Vagina (tissue), 2 donors: ENCODE data around the gene CEP70. TPM values are rescaled to one million over a fixed set of nuclear protein-coding genes. Genes with fewer than 3 reads are reported as not detected.

ENCODE experiments used
- DNase-seq, 2 donors: peaks; one replicate each; pipeline ENCODE4 v3.0.0-alpha.2; 2017; ENCODE audit errors: extremely low spot score in 2 of 2
- H3K27ac ChIP-seq: fragments of 200-600 bp; sonication (generic); one replicate; pipeline ENCODE4 v1.5.1; 2019
- H3K27me3 ChIP-seq: fragments of 200-600 bp; sonication (generic); one replicate; pipeline ENCODE4 v1.5.1; 2019
- H3K36me3 ChIP-seq, 2 donors: fragments of 200-600 bp; sonication (generic); one replicate each; pipeline ENCODE4 v1.5.1; 2017 to 2019
- H3K4me1 ChIP-seq: fragments of 200-600 bp; sonication (generic); one replicate; pipeline ENCODE4 v1.5.1; 2019
- H3K4me3 ChIP-seq, 2 donors: fragments of 200-600 bp; sonication (generic); 1 replicate in 1 of 2; 2 replicates in 1 of 2; pipeline ENCODE4 v1.5.1; 2016 to 2019
- H3K9me3 ChIP-seq: fragments of 200-600 bp; sonication (generic); one replicate; pipeline ENCODE4 v1.5.1; 2019
- POLR2A ChIP-seq, 2 donors: fragments of 450-650 bp; IDR thresholded peaks; one replicate each; pipeline ENCODE4 v1.6.1; 2017; ENCODE audit warnings: antibody characterized with exemption in 2 of 2, mild to moderate bottlenecking in 2 of 2, moderate library complexity in 2 of 2
- POLR2AphosphoS5 ChIP-seq, 2 donors: sonication (generic); formaldehyde crosslinking; IDR thresholded peaks; one replicate each; pipeline ENCODE4 v1.9.0; 2017; ENCODE audit warnings: antibody characterized with exemption in 2 of 2, mild to moderate bottlenecking in 2 of 2, low read depth in 1 of 2; ENCODE audit not compliant: insufficient read depth in 1 of 2
- intact Hi-C: fragments of 100-400 bp; cut with DNase I; formaldehyde crosslinking; loops from one replicate; pipeline ENCODE4 v1.15.1; 2023
- total RNA-seq: library from RNA; depleted of rRNA; stranded (reverse); fragments of >200 nt; gene quantifications from one replicate; pipeline ENCODE4 v1.2.3, GENCODE V29; 2016
- TF ChIP-seq, protein P1 (sequence below), 3 experiments: fragments of 450-650 bp in 2 of 3; fragments of 200-600 bp in 1 of 3; sonication (generic) in 1 of 3; IDR thresholded peaks; one replicate each; pipeline ENCODE4 v1.5.1; 2017 to 2019; ENCODE audit warnings: antibody characterized with exemption in 3 of 3, mild to moderate bottlenecking in 2 of 3, moderate library complexity in 2 of 3

The CEP70 gene
- total RNA-seq, 1 donor from 2014 or later: 31.7 TPM

- no peak for TF ChIP-seq POLR2A (IDR thresholded peaks at IDR 0.05)
- TF ChIP-seq POLR2AphosphoS5 (IDR thresholded peaks at IDR 0.05; ENCODE audit: insufficient read depth in 1 of 2, low read depth in 1 of 2): no peak
- TF ChIP-seq, protein P1, sequence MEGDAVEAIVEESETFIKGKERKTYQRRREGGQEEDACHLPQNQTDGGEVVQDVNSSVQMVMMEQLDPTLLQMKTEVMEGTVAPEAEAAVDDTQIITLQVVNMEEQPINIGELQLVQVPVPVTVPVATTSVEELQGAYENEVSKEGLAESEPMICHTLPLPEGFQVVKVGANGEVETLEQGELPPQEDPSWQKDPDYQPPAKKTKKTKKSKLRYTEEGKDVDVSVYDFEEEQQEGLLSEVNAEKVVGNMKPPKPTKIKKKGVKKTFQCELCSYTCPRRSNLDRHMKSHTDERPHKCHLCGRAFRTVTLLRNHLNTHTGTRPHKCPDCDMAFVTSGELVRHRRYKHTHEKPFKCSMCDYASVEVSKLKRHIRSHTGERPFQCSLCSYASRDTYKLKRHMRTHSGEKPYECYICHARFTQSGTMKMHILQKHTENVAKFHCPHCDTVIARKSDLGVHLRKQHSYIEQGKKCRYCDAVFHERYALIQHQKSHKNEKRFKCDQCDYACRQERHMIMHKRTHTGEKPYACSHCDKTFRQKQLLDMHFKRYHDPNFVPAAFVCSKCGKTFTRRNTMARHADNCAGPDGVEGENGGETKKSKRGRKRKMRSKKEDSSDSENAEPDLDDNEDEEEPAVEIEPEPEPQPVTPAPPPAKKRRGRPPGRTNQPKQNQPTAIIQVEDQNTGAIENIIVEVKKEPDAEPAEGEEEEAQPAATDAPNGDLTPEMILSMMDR (IDR thresholded peaks at IDR 0.05): no peak
- H3K27me3 ChIP-seq: no peaks in the 10 kb centered on the region
- no peak overlapping the region for H3K27ac ChIP-seq
- no peak for DNase-seq
- H3K4me3 ChIP-seq: no peak overlapping the region
- no peaks in the 10 kb centered on the region for H3K36me3 ChIP-seq
- peaks cover 11% of the 10 kb centered on the region for H3K4me1 ChIP-seq
- no peaks in the 10 kb centered on the region for H3K9me3 ChIP-seq
- intact Hi-C loops: no loop called here
Measured at GRCh38 chr3:138465451-138465850, 128.6 kb downstream of the CEP70 start.

DNA sequence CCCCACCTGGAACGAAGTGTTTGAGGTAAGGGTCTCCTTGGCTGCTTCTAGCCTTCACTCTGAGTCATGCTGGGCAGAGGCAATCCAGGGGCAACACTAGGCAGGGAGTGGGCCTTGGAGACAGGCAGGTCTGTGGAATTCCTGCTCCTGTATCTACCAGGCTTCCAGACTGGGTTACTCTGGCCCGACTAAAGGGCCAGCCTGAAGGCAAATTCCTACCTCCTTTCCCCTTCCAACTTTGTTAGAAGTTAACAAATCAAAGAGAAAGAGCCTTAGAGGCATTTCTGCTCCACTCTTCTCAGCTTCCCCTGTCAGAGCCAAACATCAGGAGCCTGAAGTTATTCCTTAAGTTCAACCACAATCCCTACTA lies 129.6 kb downstream of the CEP70 start:
- intact Hi-C loops: no loop called here
- Histone ChIP-seq H3K27ac (no peak overlapping the region), H3K9me3 (no peaks in the 10 kb centered on the region), H3K36me3 (no peaks in the 10 kb centered on the region), H3K4me1 (peaks cover 10% of the 10 kb centered on the region), H3K27me3 (no peaks in the 10 kb centered on the region), H3K4me3 (no peak overlapping the region)
- TF ChIP-seq POLR2A (IDR thresholded peaks at IDR 0.05): no peak
- TF ChIP-seq, protein P1 (IDR thresholded peaks at IDR 0.05): no peak
- TF ChIP-seq POLR2AphosphoS5 (IDR thresholded peaks at IDR 0.05; ENCODE audit: insufficient read depth in 1 of 2, low read depth in 1 of 2): no peak
- DNase-seq: no peak

GRCh38 chr3:138463724-138464490 lies 130.2 kb downstream of the CEP70 start:
- Histone ChIP-seq H3K4me1 (peaks cover 5% of the 10 kb centered on the region), H3K36me3 (no peaks in the 10 kb centered on the region), H3K27ac (no peak overlapping the region), H3K4me3 (no peak overlapping the region), H3K27me3 (no peaks in the 10 kb centered on the region), H3K9me3 (no peaks in the 10 kb centered on the region)
- TF ChIP-seq POLR2AphosphoS5 (IDR thresholded peaks at IDR 0.05; ENCODE audit: insufficient read depth in 1 of 2, low read depth in 1 of 2) (no peak), POLR2A (IDR thresholded peaks at IDR 0.05) (no peak)
- TF ChIP-seq, protein P1 (IDR thresholded peaks at IDR 0.05): no peak
- peak in 1 of 2 donors; percentile 83 for DNase-seq
- intact Hi-C loops: no loop called here

- Histone ChIP-seq H3K36me3 (no peaks in the 10 kb centered on the region), H3K27ac (no peak overlapping the region), H3K4me3 (no peak overlapping the region), H3K27me3 (no peaks in the 10 kb centered on the region), H3K4me1 (no peaks in the 10 kb centered on the region), H3K9me3 (no peaks in the 10 kb centered on the region)
- peak in 1 of 2 donors; percentile 72 for DNase-seq
- TF ChIP-seq POLR2A (IDR thresholded peaks at IDR 0.05) (no peak), POLR2AphosphoS5 (IDR thresholded peaks at IDR 0.05; ENCODE audit: insufficient read depth in 1 of 2, low read depth in 1 of 2) (no peak)
- TF ChIP-seq, protein P1 (IDR thresholded peaks at IDR 0.05): no peak
- intact Hi-C loops: no loop called here
Measured at GRCh38 chr3:138461896-138462295, 132.2 kb downstream of the CEP70 start.

DNA sequence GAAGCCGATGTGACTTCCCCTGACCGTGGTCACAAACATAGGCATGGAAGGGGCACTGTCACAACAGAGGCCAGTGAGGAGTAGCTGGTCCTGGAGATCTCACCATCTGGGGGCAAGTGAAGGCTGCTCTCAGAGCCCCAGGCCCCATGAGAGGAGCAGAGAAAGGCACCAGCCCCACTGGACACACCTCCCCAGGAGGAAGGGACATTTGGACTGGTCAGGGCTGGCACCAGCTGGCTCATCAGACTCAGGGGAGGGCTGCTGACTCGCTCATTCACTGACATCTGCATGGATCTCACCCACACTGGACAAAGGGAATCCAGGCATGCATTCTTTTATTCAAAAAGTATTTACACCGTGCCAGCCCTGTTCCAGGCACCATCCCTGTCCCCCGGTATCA lies 132.8 kb downstream of the CEP70 start:
- DNase-seq: peak in 1 of 2 donors; percentile 82

More for the DNA sequence above, 132.8 kb downstream of the CEP70 start:
- Histone ChIP-seq H3K4me3 (no peak overlapping the region), H3K36me3 (no peaks in the 10 kb centered on the region), H3K27me3 (no peaks in the 10 kb centered on the region), H3K4me1 (no peaks in the 10 kb centered on the region), H3K27ac (no peak overlapping the region), H3K9me3 (no peaks in the 10 kb centered on the region)
- TF ChIP-seq POLR2AphosphoS5 (IDR thresholded peaks at IDR 0.05; ENCODE audit: insufficient read depth in 1 of 2, low read depth in 1 of 2) (no peak), POLR2A (IDR thresholded peaks at IDR 0.05) (no peak)
- TF ChIP-seq, protein P1 (IDR thresholded peaks at IDR 0.05): no peak
- intact Hi-C loops: no loop called here
